GM21423 (cell line): Measurements from ENCODE around the gene OR2A1.
"Not testable (repeated sequence)": the region's sequence is repeated elsewhere in the genome, so short reads cannot be mapped to it uniquely, and the experiment has no call there.

ENCODE experiments used
- ATAC-seq: cut with Tn5 transposase; IDR thresholded peaks from one replicate; pipeline ENCODE4 v1.9.1; 2021; ENCODE audit warnings: mild to moderate bottlenecking, moderate library complexity; ENCODE audit not compliant: unreplicated experiment

The OR2A1 gene

GRCh38 chr7:144321677-144322206, 9.5 kb downstream of the OR2A1 start:
- ATAC-seq, result not testable (repeated sequence)

- ATAC-seq, result not testable (repeated sequence)
These were observed 11.1 kb downstream of the OR2A1 start for GRCh38 chr7:144323359-144323758.

GRCh38 chr7:144325868-144326267, 13.6 kb downstream of the OR2A1 start:
- ATAC-seq, result not testable (repeated sequence)

GRCh38 chr7:144330044-144330443, 17.8 kb downstream of the OR2A1 start:
- ATAC-seq, result not testable (repeated sequence)

GRCh38 chr7:144331221-144331995, 19.2 kb downstream of the OR2A1 start:
- ATAC-seq, result not testable (repeated sequence)

DNA sequence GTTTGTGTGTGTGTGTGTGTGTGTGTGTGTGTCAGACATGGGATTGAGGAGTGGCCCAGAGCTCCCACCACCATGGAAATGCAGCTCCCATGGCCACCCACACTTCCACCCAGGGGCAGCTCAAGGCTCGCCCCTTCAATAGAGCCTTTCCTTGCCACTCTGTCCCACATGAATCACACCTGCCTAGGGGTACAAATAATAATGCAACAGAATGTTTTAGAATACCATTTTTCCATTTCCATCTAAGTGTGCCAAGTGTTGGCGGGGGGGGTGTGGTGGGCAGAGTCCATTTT, 19.7 kb downstream of the OR2A1 start:
- ATAC-seq, result not testable (repeated sequence)

- peak; percentile 32 for ATAC-seq
These were observed 36.4 kb downstream of the OR2A1 start for GRCh38 chr7:144348625-144349024.

- not testable (repeated sequence) for ATAC-seq
These were observed 39.4 kb downstream of the OR2A1 start for GRCh38 chr7:144351667-144352066.

DNA sequence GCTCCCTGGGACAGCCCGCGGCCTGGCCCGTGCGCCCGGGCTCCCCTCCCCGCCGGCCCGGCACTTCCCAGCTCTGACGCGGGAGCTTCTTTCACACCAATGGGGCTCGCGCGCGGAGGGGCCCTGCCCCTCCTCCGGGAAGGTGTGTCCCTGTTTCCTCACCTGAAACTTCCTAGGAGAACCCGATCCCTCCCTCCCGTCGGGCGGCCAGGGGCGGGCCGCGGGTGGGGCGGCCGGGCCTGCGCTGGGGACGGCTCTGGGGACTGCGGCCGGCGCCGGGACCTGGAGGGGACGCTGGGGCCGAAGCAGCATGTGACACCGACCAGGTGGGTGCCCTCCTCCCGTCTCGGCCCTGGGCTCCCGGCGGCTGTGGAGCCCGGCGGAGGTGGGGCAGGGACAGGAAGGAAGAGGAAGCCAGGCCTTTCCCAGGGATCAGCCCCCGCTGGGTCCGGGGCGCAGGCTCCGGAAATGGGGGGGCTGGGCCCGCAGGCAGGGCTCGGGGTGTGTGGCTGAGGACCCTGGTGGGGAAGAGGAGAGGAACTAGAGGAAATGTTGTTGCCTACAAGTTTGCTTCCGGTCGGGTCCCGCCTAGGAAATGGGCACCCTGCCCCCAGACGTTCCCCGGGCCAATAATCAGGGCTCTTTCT, 43.1 kb downstream of the OR2A1 start, which contains the start of gene ARHGEF5:
ARHGEF5 (plus strand) TSS at position 227 of the 647 bp plus-strand sequence. CDS start 7,268 bp downstream, outside the sequence.
- ATAC-seq, result peak; percentile 70

DNA sequence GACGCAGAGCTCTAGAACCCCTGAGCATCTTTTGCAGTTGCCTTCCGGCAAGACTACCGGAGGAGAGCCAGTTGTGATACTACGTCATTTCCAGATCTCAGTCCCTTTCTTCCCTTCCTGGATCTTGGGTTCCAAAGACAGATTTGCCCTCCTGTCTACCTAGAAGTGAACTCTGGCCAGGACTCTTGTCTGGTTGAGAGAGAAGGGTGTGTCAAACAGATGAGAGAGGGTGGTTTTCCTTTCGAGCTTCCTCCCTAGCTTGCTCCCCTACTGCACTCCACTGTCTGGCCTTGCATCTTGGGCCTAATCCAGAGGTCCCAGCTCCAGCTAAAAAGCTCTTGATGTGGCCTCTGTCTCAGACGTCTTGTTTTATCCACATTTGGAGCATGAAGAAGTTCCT, 44.0 kb downstream of the OR2A1 start:
- not testable (repeated sequence) for ATAC-seq

DNA sequence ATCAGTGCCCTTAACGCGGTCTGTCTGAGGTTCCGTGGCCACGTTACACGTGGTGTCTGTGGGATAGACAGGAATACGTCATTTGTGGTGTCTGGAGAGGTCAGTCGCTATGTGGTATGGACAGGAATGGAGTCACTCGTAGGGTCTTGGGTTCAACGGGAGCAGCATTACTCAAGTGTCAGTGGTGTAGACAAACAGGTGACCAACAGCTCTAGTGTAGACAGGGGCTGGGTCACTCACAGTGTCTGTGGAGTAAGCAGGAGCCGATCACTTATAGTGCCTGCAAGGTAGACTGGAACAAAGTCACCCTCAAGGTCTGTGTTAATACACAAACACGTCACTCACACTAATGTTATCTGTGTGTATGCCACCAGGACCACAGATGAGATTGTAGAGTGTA, 44.6 kb downstream of the OR2A1 start:
- not testable (repeated sequence) for ATAC-seq

GRCh38 chr7:144362061-144362460, 49.8 kb downstream of the OR2A1 start:
- not testable (repeated sequence) for ATAC-seq

GRCh38 chr7:144365523-144365922, 53.3 kb downstream of the OR2A1 start:
- ATAC-seq, result not testable (repeated sequence)

DNA sequence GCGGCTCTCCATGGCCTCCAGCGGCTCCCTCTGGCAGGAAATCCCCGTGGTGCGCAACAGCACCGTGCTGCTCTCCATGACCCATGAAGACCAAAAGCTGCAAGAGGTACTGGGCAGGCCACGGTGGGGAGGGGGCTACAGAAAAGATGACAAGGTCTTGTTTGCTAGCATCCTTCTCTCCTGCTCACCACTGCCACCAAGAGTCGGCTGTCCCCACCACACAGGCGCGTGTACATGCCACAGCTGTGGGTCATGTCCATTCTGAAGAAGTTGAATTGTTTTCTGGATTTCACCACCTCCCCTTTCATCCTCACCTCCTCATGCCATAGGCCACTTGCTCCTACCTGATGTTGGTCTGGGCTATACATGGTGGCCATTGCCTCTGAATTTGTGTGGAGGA, 55.0 kb downstream of the OR2A1 start:
- ATAC-seq, result not testable (repeated sequence)

GRCh38 chr7:144369221-144369620, 57.0 kb downstream of the OR2A1 start:
- not testable (repeated sequence) for ATAC-seq
